Spleen (tissue), 7 donors: Measurements from ENCODE around the gene MXD4.

Experiments
- CTCF ChIP-seq, 11 experiments: fragments of 200-600 bp in 7 of 11; fragments of 450-650 bp in 4 of 11; sonication (generic) in 4 of 11; IDR thresholded peaks in 8 of 11; conservative IDR thresholded peaks in 3 of 11; 1 replicate in 7 of 11; 2 replicates in 4 of 11; pipeline versions ENCODE4 v1.4.0 to v1.8.0; 2016 to 2021; ENCODE audit warnings: antibody characterized with exemption in 11 of 11, inconsistent platforms in 4 of 11, mild to moderate bottlenecking in 1 of 11
- POLR2A ChIP-seq, 3 donors: fragments of 450-650 bp; IDR thresholded peaks; one replicate each; pipeline ENCODE4 v1.5.1; 2017; ENCODE audit warnings: antibody characterized with exemption in 3 of 3, mild to moderate bottlenecking in 1 of 3
- donor health status: DM: no; HTN: no; CAD: no; lungs with moderate emphysema.
- donor health status: DM: no; HTN: no; CAD: no.
- donor health status: DM: no; HTN: no; CAD: no.

- TF ChIP-seq CTCF (IDR thresholded peaks at IDR 0.05 in 8 of 11, conservative IDR thresholded peaks at IDR 0.05 in 3 of 11) (no peak), POLR2A (IDR thresholded peaks at IDR 0.05) (no peak)
Observed at GRCh38 chr4:2272828-2273120, 10.9 kb upstream of the MXD4 start.
